SIG-M5 (cell line): ENCODE results near the gene LCE2B.
"Not testable (repeated sequence)": the region's sequence is repeated elsewhere in the genome, so short reads cannot be mapped to it uniquely, and the experiment has no call there.

Experiments
- DNase-seq: peaks from one replicate; lab custom pipeline; 2025; lab: John Stamatoyannopoulos, UW

The LCE2B gene

GRCh38 chr1:152685823-152686222, at the start of gene LCE2B:
LCE2B (plus strand) TSS chr1:152686123; CDS start chr1:152686844, 721 bp downstream.
- not testable (repeated sequence) for DNase-seq

GRCh38 chr1:152640351-152640750, 45.6 kb upstream of the LCE2B start:
- no peak for DNase-seq

- DNase-seq, result no peak
Measured at GRCh38 chr1:152643945-152644344, 42.0 kb upstream of the LCE2B start.

- DNase-seq, result no peak
Measured at GRCh38 chr1:152645146-152645545, 40.8 kb upstream of the LCE2B start.

GRCh38 chr1:152646656-152647055, 39.3 kb upstream of the LCE2B start:
- DNase-seq, result no peak

- no peak for DNase-seq
Measured at GRCh38 chr1:152654110-152654509, 31.8 kb upstream of the LCE2B start.

GRCh38 chr1:152656459-152656858, 29.5 kb upstream of the LCE2B start:
- no peak for DNase-seq

GRCh38 chr1:152657677-152658076, 28.2 kb upstream of the LCE2B start:
- DNase-seq, result no peak

- DNase-seq, result no peak
Measured at GRCh38 chr1:152658649-152659048, 27.3 kb upstream of the LCE2B start.

GRCh38 chr1:152663098-152663497, 22.8 kb upstream of the LCE2B start, which contains the start of gene LCE2D:
LCE2D (plus strand) TSS chr1:152663380; CDS start chr1:152664106, 726 bp downstream.
- DNase-seq, result no peak

GRCh38 chr1:152666171-152666570, 19.8 kb upstream of the LCE2B start:
- DNase-seq, result not testable (repeated sequence)

- DNase-seq, result no peak
Measured at GRCh38 chr1:152667648-152668047, 18.3 kb upstream of the LCE2B start.

- DNase-seq, result no peak
Measured at GRCh38 chr1:152673016-152673415, 12.9 kb upstream of the LCE2B start.

- DNase-seq, result not testable (repeated sequence)
Measured at GRCh38 chr1:152674983-152675382, 10.9 kb upstream of the LCE2B start, which contains the start of gene LCE2C. LCE2C (plus strand) TSS chr1:152675279; CDS start chr1:152676016, 737 bp downstream.

- no peak for DNase-seq
Measured at GRCh38 chr1:152679459-152679858, 6.5 kb upstream of the LCE2B start.

- no peak for DNase-seq
Measured at GRCh38 chr1:152681616-152682015, 4.3 kb upstream of the LCE2B start.

- DNase-seq, result no peak
Measured at GRCh38 chr1:152683846-152684245, 2.1 kb upstream of the LCE2B start.

- no peak for DNase-seq
Measured at GRCh38 chr1:152697701-152698600, 12.0 kb downstream of the LCE2B start, which contains the start of gene LCE2A. LCE2A (plus strand) TSS chr1:152698345; CDS start chr1:152698902, 557 bp downstream.

- DNase-seq, result no peak
Measured at GRCh38 chr1:152699746-152700145, 13.8 kb downstream of the LCE2B start.

- no peak for DNase-seq
Measured at GRCh38 chr1:152707860-152708259, 21.9 kb downstream of the LCE2B start, which contains the start of gene LCE4A. LCE4A (plus strand) TSS chr1:152708160; CDS start chr1:152709076, 916 bp downstream.

GRCh38 chr1:152718238-152718637, 32.3 kb downstream of the LCE2B start:
- no peak for DNase-seq

- DNase-seq, result no peak
Measured at GRCh38 chr1:152725261-152725660, 39.3 kb downstream of the LCE2B start.

GRCh38 chr1:152728986-152729385, 43.1 kb downstream of the LCE2B start:
- no peak for DNase-seq
